Stimulated activated CD8-positive, alpha-beta memory T cell treated with anti-CD3 and anti-CD28 coated beads, Interleukin-2, amount 100 ng/mL, for 48 hours (primary cell): ENCODE data around the gene C5orf52.
"Not testable (repeated sequence)": the region's sequence is repeated elsewhere in the genome, so short reads cannot be mapped to it uniquely, and the experiment has no call there.

Experiments used
- DNase-seq, 2 donors: peaks; one replicate each; pipeline ENCODE4 v3.0.0-alpha.2; 2020; ENCODE audit warnings: low read depth in 2 of 2

Gene C5orf52

DNA sequence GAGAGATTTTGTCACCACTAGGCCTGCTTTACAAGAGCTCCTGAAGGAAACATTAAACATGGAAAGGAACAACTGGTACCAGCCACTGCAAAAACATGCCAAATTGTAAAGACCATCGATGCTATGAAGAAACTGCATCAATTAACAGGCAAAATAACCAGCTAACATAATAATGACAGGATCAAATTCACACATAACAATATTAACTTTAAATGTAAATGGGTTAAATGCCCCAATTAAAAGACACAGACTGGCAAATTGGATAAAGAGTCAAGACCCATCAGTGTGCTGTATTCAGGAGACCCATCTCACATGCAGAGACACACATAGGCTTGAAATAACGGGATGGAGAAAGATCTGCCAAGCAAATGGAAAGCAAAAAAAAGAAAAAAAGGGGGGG is 51.6 kb downstream of the C5orf52 start:
- not testable (repeated sequence) for DNase-seq

- not testable (repeated sequence) for DNase-seq
These were observed 55.3 kb downstream of the C5orf52 start for GRCh38 chr5:157726607-157727006.

- DNase-seq = not testable (repeated sequence)
These were observed 56.5 kb downstream of the C5orf52 start for GRCh38 chr5:157727858-157728257.
